AG04450 (cell line): ENCODE measurements around the gene PTPRD. TPM values are rescaled to one million over a fixed set of nuclear protein-coding genes. Genes with fewer than 3 reads are reported as not detected.

ENCODE experiments used
- CTCF ChIA-PET: fragments of 300-600, 350-600 bp; formaldehyde crosslinking; extraction: SDS; loops from one replicate; lab custom pipeline; 2022; ENCODE audit warnings: antibody characterized with exemption, inconsistent platforms; lab: Charles Lee
- POLR2A ChIA-PET: fragments of 350-600 bp; formaldehyde crosslinking; extraction: SDS; loops from one replicate; lab custom pipeline; 2021; ENCODE audit warnings: antibody characterized with exemption, inconsistent platforms; lab: Yijun Ruan, JAX
- DNase-seq: peaks from one replicate; pipeline ENCODE4 v3.0.0-alpha.2; 2011; ENCODE audit warnings: low read depth, low spot score
- H3K27ac ChIP-seq: one replicate; pipeline ENCODE4 v1.5.1; 2012; ENCODE audit warnings: low read depth, low read length, control low read depth
- H3K27me3 ChIP-seq: one replicate; pipeline ENCODE4 v1.6.0; 2012; ENCODE audit warnings: low read length; ENCODE audit not compliant: control insufficient read depth, insufficient read depth
- H3K4me3 ChIP-seq: 2 replicates; pipeline ENCODE4 v1.5.1; 2011; ENCODE audit warnings: mild to moderate bottlenecking, low read depth, low read length, control low read depth
- H3K9me3 ChIP-seq: 2 replicates; pipeline ENCODE4 v1.5.1; 2012; ENCODE audit warnings: low read length; ENCODE audit not compliant: control insufficient read depth, insufficient read depth
- CTCF ChIP-seq: IDR thresholded peaks from 2 replicates; pipeline ENCODE4 v1.5.1; 2011; ENCODE audit warnings: low read depth, low read length, control low read depth, inconsistent platforms
- polyA plus RNA-seq: library from polyadenylated mRNA; depleted of rRNA; stranded (reverse); fragments of >200 nt; gene quantifications from 2 replicates; pipeline ENCODE4 v1.2.3, GENCODE V29; 2011

PTPRD gene
- polyA plus RNA-seq, 1 experiment = 0.19 TPM

GRCh38 chr9:8514760-8515159 lies 2098.0 kb downstream of the PTPRD start:
- CTCF ChIA-PET = no interaction called here
- DNase-seq = no peak
- TF ChIP-seq CTCF = no peak
- Histone ChIP-seq H3K27me3 (no peaks in the 10 kb centered on the region), H3K27ac (no peak overlapping the region), H3K9me3 (no peaks in the 10 kb centered on the region), H3K4me3 (no peak overlapping the region)
- POLR2A ChIA-PET = no interaction called here

GRCh38 chr9:8508671-8509290 lies 2104.0 kb downstream of the PTPRD start:
- ChIA-PET POLR2A (no interaction called here), CTCF (no interaction called here)
- Histone ChIP-seq H3K4me3 (no peak overlapping the region), H3K27ac (no peak overlapping the region), H3K27me3 (no peaks in the 10 kb centered on the region), H3K9me3 (no peaks in the 10 kb centered on the region)
- no peak for DNase-seq
- no peak for TF ChIP-seq CTCF

GRCh38 chr9:8494571-8494970 lies 2118.2 kb downstream of the PTPRD start:
- no peak for TF ChIP-seq CTCF
- CTCF ChIA-PET = no interaction called here
- no peak for DNase-seq
- H3K27me3 ChIP-seq = no peaks in the 10 kb centered on the region
- H3K27ac ChIP-seq = no peak overlapping the region
- POLR2A ChIA-PET = no interaction called here
- no peak overlapping the region for H3K4me3 ChIP-seq
- H3K9me3 ChIP-seq = no peaks in the 10 kb centered on the region

GRCh38 chr9:8492679-8493078 lies 2120.1 kb downstream of the PTPRD start:
- ChIA-PET POLR2A (no interaction called here), CTCF (no interaction called here)
- no peak overlapping the region for H3K27ac ChIP-seq
- H3K4me3 ChIP-seq = no peak overlapping the region
- no peaks in the 10 kb centered on the region for H3K27me3 ChIP-seq
- no peak for DNase-seq
- H3K9me3 ChIP-seq = no peaks in the 10 kb centered on the region
- no peak for TF ChIP-seq CTCF

- ChIA-PET POLR2A (no interaction called here), CTCF (no interaction called here)
- no peak for TF ChIP-seq CTCF
- no peak overlapping the region for H3K27ac ChIP-seq
- no peaks in the 10 kb centered on the region for H3K27me3 ChIP-seq
- DNase-seq = no peak
- H3K4me3 ChIP-seq = no peak overlapping the region
- H3K9me3 ChIP-seq = no peaks in the 10 kb centered on the region; the same call in 1 of the 2 replicates
These were observed 2120.8 kb downstream of the PTPRD start for GRCh38 chr9:8492024-8492423.
